ENCODE data around the gene CALN1. TPM values are rescaled to one million over a fixed set of nuclear protein-coding genes. Genes with fewer than 3 reads are reported as not detected.

The CALN1 gene
- total RNA-seq, 1 donor from 2014 or later, result not detected

DNA sequence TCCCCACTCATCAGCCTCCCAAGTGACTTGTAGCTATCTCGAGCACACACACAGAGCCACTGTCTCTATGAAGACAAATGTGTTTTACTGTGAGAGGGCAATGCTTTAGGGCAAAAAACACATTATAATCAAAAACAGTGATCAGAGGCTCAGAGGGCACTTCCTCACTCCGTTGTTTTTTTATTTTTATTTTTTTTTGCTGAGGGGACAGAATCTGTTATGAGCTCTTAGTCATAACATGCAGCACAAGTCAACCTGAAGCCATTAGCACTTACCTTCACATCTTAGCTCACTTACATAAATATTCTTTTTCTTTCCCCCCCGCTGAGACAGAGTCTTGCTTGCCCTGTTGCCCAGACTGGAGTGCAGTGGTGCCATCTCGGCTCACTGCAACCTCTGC, 157.7 kb downstream of the CALN1 start:
- H3K4me3 ChIP-seq, result no peak overlapping the region
- no peaks in the 10 kb centered on the region for H3K4me1 ChIP-seq
- no peaks in the 10 kb centered on the region for H3K9me3 ChIP-seq
- ATAC-seq (no peak), DNase-seq (no peak)
- H3K27me3 ChIP-seq, result no peaks in the 10 kb centered on the region
- no peaks in the 10 kb centered on the region for H3K36me3 ChIP-seq
- intact Hi-C loops (cut with DNase I), result no loop called here
- TF ChIP-seq, protein P1, sequence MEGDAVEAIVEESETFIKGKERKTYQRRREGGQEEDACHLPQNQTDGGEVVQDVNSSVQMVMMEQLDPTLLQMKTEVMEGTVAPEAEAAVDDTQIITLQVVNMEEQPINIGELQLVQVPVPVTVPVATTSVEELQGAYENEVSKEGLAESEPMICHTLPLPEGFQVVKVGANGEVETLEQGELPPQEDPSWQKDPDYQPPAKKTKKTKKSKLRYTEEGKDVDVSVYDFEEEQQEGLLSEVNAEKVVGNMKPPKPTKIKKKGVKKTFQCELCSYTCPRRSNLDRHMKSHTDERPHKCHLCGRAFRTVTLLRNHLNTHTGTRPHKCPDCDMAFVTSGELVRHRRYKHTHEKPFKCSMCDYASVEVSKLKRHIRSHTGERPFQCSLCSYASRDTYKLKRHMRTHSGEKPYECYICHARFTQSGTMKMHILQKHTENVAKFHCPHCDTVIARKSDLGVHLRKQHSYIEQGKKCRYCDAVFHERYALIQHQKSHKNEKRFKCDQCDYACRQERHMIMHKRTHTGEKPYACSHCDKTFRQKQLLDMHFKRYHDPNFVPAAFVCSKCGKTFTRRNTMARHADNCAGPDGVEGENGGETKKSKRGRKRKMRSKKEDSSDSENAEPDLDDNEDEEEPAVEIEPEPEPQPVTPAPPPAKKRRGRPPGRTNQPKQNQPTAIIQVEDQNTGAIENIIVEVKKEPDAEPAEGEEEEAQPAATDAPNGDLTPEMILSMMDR (IDR thresholded peaks at IDR 0.05), result no peak
- H3K27ac ChIP-seq, result no peak overlapping the region

DNA sequence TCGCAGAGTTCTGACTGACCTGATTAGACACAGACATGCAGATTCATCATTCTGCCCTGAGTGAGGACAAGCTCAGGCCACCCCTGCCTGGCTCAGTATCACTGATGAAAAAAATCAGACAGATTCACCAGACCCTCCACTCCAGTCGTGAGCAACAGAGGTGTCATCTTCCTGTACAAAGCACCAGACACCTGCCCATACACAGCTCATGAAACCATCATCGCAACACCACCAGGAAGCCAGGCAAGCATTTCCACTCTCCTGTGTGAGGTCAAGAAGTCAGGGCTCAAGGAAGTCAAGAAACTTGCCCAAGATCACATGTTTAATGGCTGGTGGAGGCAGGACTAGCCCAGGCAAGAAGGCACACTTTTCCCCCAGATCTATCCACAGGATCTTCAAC, 163.0 kb downstream of the CALN1 start:
- TF ChIP-seq, protein P1 (IDR thresholded peaks at IDR 0.05), result no peak
- DNase-seq (no peak), ATAC-seq (no peak)
- Histone ChIP-seq H3K9me3 (no peaks in the 10 kb centered on the region), H3K36me3 (no peaks in the 10 kb centered on the region), H3K4me1 (no peaks in the 10 kb centered on the region), H3K27me3 (no peaks in the 10 kb centered on the region), H3K27ac (no peak overlapping the region), H3K4me3 (no peak overlapping the region)
- intact Hi-C loops (cut with DNase I), result no loop called here

DNA sequence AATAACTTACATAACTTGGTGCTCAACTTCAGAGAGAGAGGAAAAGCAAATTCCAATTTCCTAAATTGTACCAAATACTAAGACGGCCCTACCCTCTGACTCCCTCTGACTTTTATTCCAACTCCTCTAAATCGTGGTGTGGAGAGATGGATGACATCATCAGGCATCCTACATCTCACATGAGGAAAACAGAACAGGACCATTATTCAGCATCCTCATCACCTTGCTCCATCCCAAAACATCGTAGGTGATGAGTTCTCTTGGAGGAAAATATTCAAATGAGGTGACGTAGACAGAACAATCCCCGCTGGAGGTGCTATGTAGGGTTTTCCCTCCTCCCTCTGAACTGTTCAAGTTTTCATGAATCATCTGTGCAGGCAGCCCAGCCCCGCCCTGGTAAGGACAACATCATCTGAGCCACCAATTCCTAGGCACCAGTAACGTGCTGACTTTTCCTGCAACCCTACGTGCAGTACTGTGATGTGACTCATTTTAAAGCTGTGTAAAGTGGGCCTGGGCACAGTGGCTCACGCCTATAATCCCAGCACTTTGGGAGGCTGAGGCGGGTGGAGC, 167.2 kb downstream of the CALN1 start:
- intact Hi-C loops (cut with DNase I), result no loop called here
- Histone ChIP-seq H3K4me1 (no peaks in the 10 kb centered on the region), H3K27ac (no peak overlapping the region), H3K27me3 (no peaks in the 10 kb centered on the region), H3K36me3 (no peaks in the 10 kb centered on the region), H3K9me3 (no peaks in the 10 kb centered on the region), H3K4me3 (no peak overlapping the region)
- ATAC-seq (no peak), DNase-seq (no peak)
- TF ChIP-seq, protein P1 (IDR thresholded peaks at IDR 0.05), result no peak

DNA sequence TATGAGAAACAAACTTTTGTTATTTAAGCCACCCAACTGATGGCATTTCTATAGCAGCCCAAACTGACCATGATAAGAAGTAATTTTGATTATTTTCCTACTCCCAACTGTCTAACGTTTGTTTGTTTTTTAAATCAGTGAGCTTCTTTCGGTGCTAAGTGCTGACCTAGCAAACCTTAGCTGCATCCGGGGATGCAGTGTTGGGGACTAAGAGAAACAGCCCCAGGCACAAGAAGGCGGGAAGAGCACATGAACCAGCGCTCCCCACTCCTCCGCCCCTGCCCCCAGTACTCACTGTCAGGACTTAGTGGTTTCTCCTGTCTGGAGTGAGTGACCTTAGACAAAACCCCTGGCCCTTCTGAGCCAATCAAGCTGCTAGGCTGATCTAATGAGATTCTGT, 168.8 kb downstream of the CALN1 start:
- intact Hi-C loops (cut with DNase I), result no loop called here
- ATAC-seq, result no peak

DNA sequence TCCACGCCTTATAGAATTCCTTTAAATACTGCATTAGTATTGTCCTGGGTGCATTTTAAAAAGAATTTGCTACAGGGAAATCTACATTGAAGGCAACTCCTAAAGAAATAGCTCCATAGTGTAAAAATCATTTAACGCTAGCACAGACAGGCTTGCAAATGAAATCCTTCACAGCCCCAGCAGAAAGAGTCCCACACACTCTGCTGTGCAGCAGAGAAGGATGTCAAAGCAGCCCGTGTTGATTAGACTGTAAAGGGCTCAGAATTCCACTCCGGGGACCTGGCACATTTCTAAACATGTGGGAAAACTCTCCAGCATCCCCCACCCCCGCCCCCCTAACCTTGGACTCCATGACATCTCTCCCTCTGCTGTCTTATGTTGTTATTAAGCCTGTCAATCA, 176.8 kb downstream of the CALN1 start:
- H3K27me3 ChIP-seq, result no peaks in the 10 kb centered on the region
- no peaks in the 10 kb centered on the region for H3K9me3 ChIP-seq
- no peaks in the 10 kb centered on the region for H3K4me1 ChIP-seq
- no peak for DNase-seq
- ATAC-seq, result no peak
- H3K4me3 ChIP-seq, result no peak overlapping the region
- TF ChIP-seq, protein P1 (IDR thresholded peaks at IDR 0.05), result no peak
- no peak overlapping the region for H3K27ac ChIP-seq
- intact Hi-C loops (cut with DNase I), result no loop called here
- H3K36me3 ChIP-seq, result no peaks in the 10 kb centered on the region

More for the DNA sequence above, 168.8 kb downstream of the CALN1 start:
- TF ChIP-seq, protein P1 (IDR thresholded peaks at IDR 0.05), result no peak
- H3K4me1 ChIP-seq, result no peaks in the 10 kb centered on the region
- H3K36me3 ChIP-seq, result no peaks in the 10 kb centered on the region
- H3K9me3 ChIP-seq, result no peaks in the 10 kb centered on the region
- H3K27ac ChIP-seq, result no peak overlapping the region
- no peak overlapping the region for H3K4me3 ChIP-seq
- DNase-seq, result no peak
- H3K27me3 ChIP-seq, result no peaks in the 10 kb centered on the region

DNA sequence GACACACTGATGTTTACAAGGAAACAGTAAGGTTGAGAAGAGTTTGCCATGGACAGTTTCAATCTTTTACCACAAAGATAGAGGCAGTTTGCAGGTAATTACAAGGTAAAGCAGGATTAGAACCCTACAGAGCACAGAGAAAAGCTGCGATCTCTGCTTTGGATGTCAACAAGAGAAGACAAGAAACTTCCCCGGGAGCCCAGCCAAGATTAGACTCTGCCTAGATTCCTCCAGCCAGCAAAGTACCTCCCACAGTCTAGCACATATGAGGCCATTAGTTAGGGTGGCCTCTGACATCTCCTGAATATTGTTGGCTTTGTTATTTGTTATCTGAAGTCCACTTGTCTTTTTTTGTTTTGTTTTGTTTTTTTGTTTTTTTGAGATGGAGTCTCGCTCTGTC, 178.1 kb downstream of the CALN1 start:
- TF ChIP-seq, protein P1 (IDR thresholded peaks at IDR 0.05), result no peak
- no peak for ATAC-seq

More for the DNA sequence above, 178.1 kb downstream of the CALN1 start:
- Histone ChIP-seq H3K27ac (no peak overlapping the region), H3K27me3 (no peaks in the 10 kb centered on the region), H3K4me1 (no peaks in the 10 kb centered on the region), H3K9me3 (no peaks in the 10 kb centered on the region), H3K4me3 (no peak overlapping the region), H3K36me3 (no peaks in the 10 kb centered on the region)
- intact Hi-C loops (cut with DNase I), result no loop called here
- DNase-seq, result no peak
